Fibroblast of mammary gland (primary cell): ENCODE measurements around the gene GRIA4.

Source experiments
- DNase-seq: peaks from one replicate; pipeline ENCODE4 v3.0.0-alpha.2; 2010; ENCODE audit warnings: low read depth
- H3K4me3 ChIP-seq: 2 replicates; pipeline ENCODE4 v1.5.1; 2011; ENCODE audit warnings: low read depth, mild to moderate bottlenecking, low read length, moderate library complexity; ENCODE audit not compliant: control insufficient read depth
- CTCF ChIP-seq: conservative IDR thresholded peaks from 2 replicates; pipeline ENCODE4 v1.5.1; 2011; ENCODE audit warnings: low read depth, low read length, inconsistent platforms; ENCODE audit not compliant: control insufficient read depth, insufficient read depth

GRIA4 gene

GRCh38 chr11:105827906-105828305 lies 218.0 kb downstream of the GRIA4 start:
- H3K4me3 ChIP-seq: no peak overlapping the region
- DNase-seq: no peak

GRCh38 chr11:105829084-105829483 lies 219.2 kb downstream of the GRIA4 start:
- no peak for DNase-seq
- TF ChIP-seq CTCF: no peak
- no peak overlapping the region for H3K4me3 ChIP-seq

More at GRCh38 chr11:105827906-105828305, 218.0 kb downstream of the GRIA4 start:
- TF ChIP-seq CTCF: no peak

GRCh38 chr11:105834461-105834860 lies 224.6 kb downstream of the GRIA4 start:
- DNase-seq: no peak
- H3K4me3 ChIP-seq: no peak overlapping the region
- TF ChIP-seq CTCF: no peak

- H3K4me3 ChIP-seq: no peak overlapping the region
- TF ChIP-seq CTCF: no peak
- peak; percentile 16 for DNase-seq
Observed at GRCh38 chr11:105838668-105839384, 229.0 kb downstream of the GRIA4 start.

- TF ChIP-seq CTCF: no peak
- no peak for DNase-seq
- H3K4me3 ChIP-seq: no peak overlapping the region
Observed at GRCh38 chr11:105840391-105840790, 230.5 kb downstream of the GRIA4 start.

GRCh38 chr11:105852403-105852802 lies 242.5 kb downstream of the GRIA4 start:
- DNase-seq: no peak
- no peak overlapping the region for H3K4me3 ChIP-seq
- TF ChIP-seq CTCF: no peak

- no peak for TF ChIP-seq CTCF
- H3K4me3 ChIP-seq: no peak overlapping the region
- no peak for DNase-seq
Observed at GRCh38 chr11:105854269-105854668, 244.4 kb downstream of the GRIA4 start.
